Caki2 (cell line): Measurements from ENCODE around the gene SCGB3A1. TPM values are rescaled to one million over a fixed set of nuclear protein-coding genes. Genes with fewer than 3 reads are reported as not detected.

Experiments
- DNase-seq: peaks from one replicate; pipeline ENCODE4 v3.0.0-alpha.2; 2015; ENCODE audit warnings: low read depth
- in situ Hi-C: cut with HindIII; loops from 2 replicates; pipeline ENCODE4 v1.10.0; 2016; ENCODE audit warnings: low sequenced_read_pairs, low pct_unique_long_range_greater_than_20kb, mixed read lengths
- total RNA-seq: library from RNA; depleted of rRNA; stranded (reverse); fragments of >200 nt; shearing (Covaris generic); gene quantifications from 2 replicates; pipeline ENCODE4 v1.2.3, GENCODE V29; 2014; ENCODE audit warnings: low replicate concordance

Gene SCGB3A1
- total RNA-seq, 1 experiment from 2014 or later, result not detected

DNA sequence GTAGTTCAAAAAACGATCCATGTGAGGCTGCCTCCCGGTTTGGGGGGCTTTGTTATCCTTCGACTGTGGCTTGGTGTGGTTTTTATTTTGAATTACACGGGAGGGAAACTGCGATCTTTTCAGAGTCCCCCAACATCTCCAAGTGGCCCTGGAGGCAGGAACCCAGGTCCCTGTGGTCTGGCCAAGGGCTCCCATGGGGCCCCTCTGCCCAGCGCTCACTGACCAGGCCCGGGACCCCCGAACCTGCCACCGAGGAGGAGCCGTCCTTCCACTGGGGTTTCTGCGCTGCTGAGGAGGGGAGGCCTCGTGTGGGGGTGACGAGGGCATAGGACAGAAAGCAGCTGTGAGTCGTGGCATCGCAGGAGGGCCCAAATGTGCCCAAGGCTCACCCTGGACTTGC lies 18.1 kb upstream of the SCGB3A1 start:
- no peak for DNase-seq
- in situ Hi-C loops, result no loop called here

DNA sequence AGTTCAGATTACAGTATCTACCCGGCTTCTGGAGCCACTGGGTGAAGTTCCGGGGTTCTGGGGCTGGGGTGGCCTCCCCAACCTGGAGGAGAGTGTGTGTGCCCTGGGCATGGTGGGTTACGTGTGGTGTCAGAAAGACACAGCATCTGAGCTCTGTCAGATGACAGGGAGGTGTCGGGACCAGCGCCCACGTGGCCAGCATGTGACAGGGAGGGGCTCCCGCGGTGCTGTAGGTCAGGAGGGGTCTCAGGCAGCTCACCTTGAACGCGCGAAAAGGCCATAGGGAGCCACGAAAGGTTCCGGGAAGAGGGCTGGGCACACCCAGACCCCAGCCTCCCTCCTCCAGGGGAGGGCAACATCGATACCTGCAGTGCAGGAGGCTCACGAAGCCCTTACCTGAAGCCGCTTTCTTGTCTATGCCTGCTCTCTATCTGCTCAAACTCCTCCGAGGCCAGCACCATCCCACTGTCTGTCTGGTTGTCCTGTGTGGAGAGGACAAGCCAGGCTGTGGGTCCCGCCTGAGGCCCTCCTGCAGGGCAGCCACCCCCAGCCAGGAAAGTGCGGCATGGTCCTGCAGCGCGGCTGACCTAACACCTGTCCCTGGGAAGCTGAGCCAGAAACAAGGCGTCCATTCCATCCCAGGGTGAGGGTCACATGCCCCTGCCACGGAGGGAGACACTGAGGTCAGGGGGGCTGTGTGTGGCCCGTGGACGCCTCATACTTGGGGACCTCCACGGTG lies 17.4 kb upstream of the SCGB3A1 start:
- no peak for DNase-seq

DNA sequence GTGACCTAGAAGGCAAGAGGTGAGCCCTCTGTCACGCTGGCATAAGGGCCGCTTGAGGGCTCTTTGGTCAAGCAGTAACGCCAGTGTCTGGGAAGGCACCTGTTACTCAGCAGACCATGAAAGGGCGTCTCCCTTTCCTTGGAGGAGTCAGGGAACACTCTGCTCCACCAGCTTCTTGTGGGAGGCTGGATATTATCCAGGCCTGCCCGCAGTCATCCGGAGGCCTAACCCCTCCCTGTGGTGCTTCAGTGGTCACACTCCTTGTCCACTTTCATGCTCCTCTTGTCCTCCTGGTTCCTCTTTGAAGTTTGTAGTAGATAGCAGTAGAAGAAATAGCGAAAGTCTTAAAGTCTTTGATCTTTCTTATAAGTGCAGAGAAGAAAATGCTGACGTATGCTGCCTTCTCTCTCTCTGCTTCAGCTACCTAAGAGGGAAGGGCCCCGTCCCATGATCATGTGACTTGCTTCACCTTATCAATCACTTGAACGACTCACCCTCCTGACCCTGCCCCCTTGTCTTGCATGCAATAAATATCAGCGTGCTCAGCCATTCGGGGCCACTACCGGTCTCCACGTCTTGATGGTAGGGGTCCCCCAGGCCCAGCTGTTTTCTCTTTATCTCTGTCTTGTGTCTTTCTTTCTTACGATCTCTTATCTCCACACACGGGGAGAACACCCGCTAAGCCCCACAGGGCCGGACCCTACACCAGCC lies 16.7 kb upstream of the SCGB3A1 start:
- DNase-seq, result peak; percentile 30
- in situ Hi-C loops, result no loop called here

More for the DNA sequence above, 17.4 kb upstream of the SCGB3A1 start:
- in situ Hi-C loops, result no loop called here

GRCh38 chr5:180606215-180606785 lies 15.0 kb upstream of the SCGB3A1 start:
- DNase-seq, result no peak
- in situ Hi-C loops, result no loop called here

- in situ Hi-C loops, result no loop called here
- DNase-seq, result no peak
These were observed 14.4 kb upstream of the SCGB3A1 start for GRCh38 chr5:180605554-180606214.

DNA sequence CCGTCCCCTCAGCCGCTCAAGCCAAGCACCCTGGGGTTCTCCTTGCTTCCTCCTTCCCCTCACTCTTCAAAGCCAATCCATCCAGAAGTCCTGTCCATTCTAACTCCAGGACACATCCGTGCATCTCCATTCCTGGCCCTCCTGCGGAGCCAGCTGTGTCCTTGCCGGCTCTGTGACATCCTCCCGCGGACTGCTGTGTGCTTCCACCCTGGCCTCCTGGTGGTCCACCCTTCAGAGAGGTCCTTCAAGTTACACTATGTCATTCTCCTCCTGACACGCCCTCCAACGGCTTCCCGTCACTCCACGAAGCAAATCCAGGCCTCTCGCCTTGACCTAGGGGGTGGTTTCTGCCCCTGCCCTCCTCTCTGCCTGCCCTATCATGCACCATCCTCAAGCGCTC lies 13.0 kb upstream of the SCGB3A1 start:
- no peak for DNase-seq
- in situ Hi-C loops, result no loop called here

GRCh38 chr5:180603076-180603594 lies 11.8 kb upstream of the SCGB3A1 start:
- DNase-seq, result no peak
- in situ Hi-C loops, result no loop called here

- in situ Hi-C loops, result no loop called here
- no peak for DNase-seq
These were observed 11.3 kb upstream of the SCGB3A1 start for GRCh38 chr5:180602481-180603075.

DNA sequence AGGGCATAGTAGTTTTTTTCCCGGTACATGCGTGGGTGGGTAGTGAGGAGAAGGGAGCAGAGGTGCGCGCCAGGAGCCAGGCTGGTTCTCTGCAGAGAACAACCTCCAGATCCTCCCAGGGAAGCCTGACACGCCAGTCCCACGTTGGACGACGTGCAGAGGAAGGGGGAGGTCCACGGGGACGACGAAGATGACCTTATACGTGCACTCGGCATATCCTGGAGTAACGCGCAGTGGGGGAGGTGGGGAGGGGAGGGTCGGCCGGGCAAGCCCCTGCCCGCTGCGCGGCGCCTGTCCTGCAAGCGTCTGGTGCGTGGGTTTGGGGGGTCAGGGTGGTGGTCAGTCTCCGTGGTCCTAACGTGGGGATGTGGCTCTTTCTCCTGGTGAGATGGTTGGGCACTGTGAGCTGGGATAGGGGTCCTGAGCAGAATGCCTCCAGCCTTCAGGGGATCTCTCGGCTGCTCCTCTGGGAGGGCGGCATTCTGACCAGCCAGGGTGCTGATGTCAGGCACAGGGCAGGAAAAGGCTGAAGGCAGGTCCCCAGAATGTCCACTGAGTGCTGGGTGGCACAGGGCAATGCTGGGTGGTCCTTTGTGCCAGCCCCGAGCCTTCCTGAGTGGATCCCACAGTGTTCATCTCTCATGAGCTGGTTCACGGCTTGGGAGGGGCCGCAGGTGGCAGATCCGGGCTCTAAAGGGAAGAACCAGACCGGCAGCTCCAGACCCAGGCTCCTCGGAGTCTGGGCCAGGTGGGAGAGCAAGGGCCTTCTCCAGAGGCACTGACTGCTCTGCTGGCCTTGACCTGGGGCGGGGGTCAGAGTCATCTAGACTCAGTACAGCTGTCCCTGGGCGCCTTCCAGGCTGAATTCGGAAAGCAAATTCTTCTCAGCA lies 10.5 kb upstream of the SCGB3A1 start:
- no peak for DNase-seq
- in situ Hi-C loops, result no loop called here

DNA sequence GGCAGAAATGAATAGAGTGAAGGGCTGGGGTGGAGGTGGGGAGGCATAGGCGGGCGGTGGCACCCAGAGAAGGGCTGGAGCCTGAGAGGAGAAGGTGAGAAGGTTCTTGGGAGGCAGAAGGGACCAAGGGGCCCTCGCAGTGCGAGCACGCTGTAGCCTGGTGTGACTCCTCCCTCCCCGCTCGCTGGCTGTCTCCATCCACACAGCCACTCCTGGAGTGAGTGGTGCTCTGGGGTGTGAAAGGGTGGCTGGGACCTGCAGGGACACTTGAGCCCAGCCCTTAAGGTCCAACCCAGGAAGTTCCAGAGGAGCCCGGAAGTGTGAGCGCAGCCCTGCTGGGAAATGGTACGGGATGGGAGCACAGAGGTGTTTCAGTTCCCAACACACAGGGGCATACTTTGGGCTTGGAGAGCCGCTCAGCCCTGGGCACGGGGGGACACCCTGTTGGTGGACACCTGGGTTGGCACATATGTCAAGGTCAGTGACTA lies 9.3 kb upstream of the SCGB3A1 start:
- in situ Hi-C loops, result no loop called here
- no peak for DNase-seq

- no peak for DNase-seq
- in situ Hi-C loops, result no loop called here
These were observed 8.8 kb upstream of the SCGB3A1 start for GRCh38 chr5:180599981-180600553.

GRCh38 chr5:180599590-180599914 lies 8.3 kb upstream of the SCGB3A1 start:
- in situ Hi-C loops, result no loop called here
- DNase-seq, result no peak

DNA sequence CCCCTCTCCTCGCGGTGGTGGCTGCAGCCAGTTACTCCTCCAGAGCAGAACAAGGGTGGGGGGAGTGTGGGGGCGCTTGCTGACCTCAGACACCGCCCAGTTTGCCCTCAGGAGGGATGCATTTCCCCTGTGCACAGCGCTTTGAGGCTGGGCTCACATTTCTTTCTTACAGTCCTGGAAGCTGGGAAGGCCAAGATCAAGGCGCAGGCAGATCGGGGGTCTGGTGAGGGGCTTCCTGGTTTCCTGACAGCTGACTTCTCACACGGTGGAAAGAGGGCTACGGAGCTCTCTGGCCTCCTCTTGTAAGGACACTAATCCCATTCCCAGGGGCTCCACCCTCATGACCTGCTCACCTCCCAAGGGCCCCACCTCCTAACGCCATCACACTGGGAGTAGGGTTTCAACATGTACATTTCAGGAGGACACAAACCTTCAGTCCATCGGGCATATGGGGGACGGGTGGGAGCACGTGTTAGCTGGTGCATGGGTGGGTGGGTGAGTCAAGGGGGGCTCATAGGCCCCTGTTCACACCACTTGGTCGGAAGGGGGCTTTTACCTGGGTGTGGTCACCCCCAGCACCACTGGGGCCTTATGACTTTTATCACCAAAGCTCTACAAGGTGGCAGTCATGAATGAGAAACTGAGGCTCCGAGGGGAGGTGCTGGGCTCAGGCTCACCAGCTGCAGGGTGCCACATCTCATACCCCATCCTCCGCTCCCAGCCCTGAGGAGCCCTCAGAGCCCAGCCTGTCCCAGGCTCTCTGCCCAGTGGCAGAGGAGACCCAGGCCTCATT lies 7.7 kb upstream of the SCGB3A1 start:
- in situ Hi-C loops, result no loop called here

DNA sequence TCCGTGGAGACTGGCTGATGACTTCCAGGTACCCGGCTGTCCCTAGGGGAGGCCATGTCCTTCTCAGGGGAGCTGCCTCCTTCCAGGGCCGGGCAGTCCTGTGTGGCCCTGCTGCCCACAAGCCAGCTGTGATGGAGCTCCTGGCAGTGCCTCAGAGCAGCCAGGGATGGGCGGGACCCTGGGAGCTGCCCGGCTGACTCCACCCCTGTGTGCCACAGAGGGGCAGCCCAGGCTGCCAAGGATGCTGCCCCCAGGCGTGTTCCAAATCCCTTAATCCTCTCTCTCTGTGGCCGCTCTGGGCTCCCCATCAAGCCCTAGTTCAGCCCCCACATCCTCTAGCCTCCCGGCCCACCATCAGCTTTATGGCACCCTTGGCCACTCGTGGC lies 7.0 kb upstream of the SCGB3A1 start:
- no peak for DNase-seq

More for the DNA sequence above, 7.7 kb upstream of the SCGB3A1 start:
- DNase-seq, result no peak

GRCh38 chr5:180596668-180597231 lies 5.5 kb upstream of the SCGB3A1 start:
- in situ Hi-C loops, result no loop called here
- no peak for DNase-seq

More for the DNA sequence above, 7.0 kb upstream of the SCGB3A1 start:
- in situ Hi-C loops, result no loop called here

GRCh38 chr5:180596115-180596667 lies 4.9 kb upstream of the SCGB3A1 start:
- DNase-seq, result no peak
- in situ Hi-C loops, result no loop called here
